ENCODE data around the gene XK.
"Not testable (repeated sequence)": the region's sequence is repeated elsewhere in the genome, so short reads cannot be mapped to it uniquely, and the experiment has no call there.

Gene XK

GRCh38 chrX:37757082-37757481 lies 71.5 kb downstream of the XK start:
- DNase-seq: peak in 1 of 3 donors; percentile 29

- DNase-seq: peak; percentile 24 to 49 (median 40)
Measured at GRCh38 chrX:37759351-37759750, 73.8 kb downstream of the XK start.

- no peak for DNase-seq
Measured at GRCh38 chrX:37759878-37760418, 74.4 kb downstream of the XK start.

GRCh38 chrX:37763400-37763799 lies 77.8 kb downstream of the XK start:
- no peak for DNase-seq

- DNase-seq: no peak
Measured at GRCh38 chrX:37765507-37765906, 79.9 kb downstream of the XK start.

GRCh38 chrX:37767430-37767829 lies 81.8 kb downstream of the XK start:
- DNase-seq: peak in 1 of 3 donors; percentile 34

- DNase-seq: not testable (repeated sequence)
Measured at GRCh38 chrX:37768866-37769265, 83.3 kb downstream of the XK start.

GRCh38 chrX:37776283-37776986 lies 90.8 kb downstream of the XK start:
- DNase-seq: no peak

GRCh38 chrX:37776987-37777325 lies 91.4 kb downstream of the XK start:
- DNase-seq: peak in 1 of 3 donors; percentile 36

GRCh38 chrX:37779857-37780256 lies 94.3 kb downstream of the XK start, which contains the start of gene CYBB:
CYBB (plus strand) TSS chrX:37780059; CDS start chrX:37780078, 19 bp downstream.
- peak; percentile 59 to 68 (median 66) for DNase-seq

GRCh38 chrX:37781081-37781480 lies 95.5 kb downstream of the XK start:
- DNase-seq: peak in 1 of 3 donors; percentile 54

All from suppressor macrophage treated with lipopolysaccharide for 1 hour (primary cell).